CD4-positive, alpha-beta memory T cell (primary cell): ENCODE results near the gene DCX. TPM values are rescaled to one million over a fixed set of nuclear protein-coding genes. Genes with fewer than 3 reads are reported as not detected.

Source experiments
- CTCF ChIA-PET: fragments of 350-600 bp; sonication (Branson Sonifier 250); formaldehyde crosslinking; loops from one replicate; lab custom pipeline; 2021; ENCODE audit warnings: inconsistent platforms; ENCODE audit not compliant: partially characterized antibody; lab: Charles Lee
- POLR2A ChIA-PET: fragments of 350-600 bp; sonication (Branson Sonifier 250); formaldehyde crosslinking; loops from one replicate; lab custom pipeline; 2021; ENCODE audit not compliant: partially characterized antibody; lab: Charles Lee
- DNase-seq, 5 donors: peaks; one replicate each; pipeline versions ENCODE4 v3.0.0 to v3.0.0-alpha.2; 2020 to 2022; ENCODE audit warnings: mixed read lengths in 1 of 5
- H3K27ac ChIP-seq: one replicate; pipeline ENCODE4 v1.7.0; 2013; ENCODE audit warnings: low read depth, low read length
- H3K27me3 ChIP-seq: 2 replicates; pipeline ENCODE4 v1.7.0; 2013; ENCODE audit warnings: mild to moderate bottlenecking, low read length, moderate library complexity; ENCODE audit not compliant: insufficient read depth
- H3K36me3 ChIP-seq: 2 replicates; pipeline ENCODE4 v1.7.0; 2013; ENCODE audit warnings: mild to moderate bottlenecking, low read length, moderate library complexity; ENCODE audit not compliant: insufficient read depth
- H3K4me1 ChIP-seq: 2 replicates; pipeline ENCODE4 v1.7.0; 2013; ENCODE audit warnings: mild to moderate bottlenecking, low read length, moderate library complexity; ENCODE audit not compliant: insufficient read depth
- H3K4me3 ChIP-seq, 2 donors: one replicate each; pipeline ENCODE4 v1.7.0; 2013; ENCODE audit warnings: low read length in 2 of 2, mild to moderate bottlenecking in 1 of 2
- H3K9me3 ChIP-seq, 2 donors: one replicate each; pipeline ENCODE4 v1.7.0; 2013; ENCODE audit warnings: low read length in 2 of 2, control low read depth in 1 of 2; ENCODE audit not compliant: control insufficient read depth in 1 of 2
- H3K27ac Mint-ChIP-seq, 7 donors: one replicate each; pipeline ENCODE4 v1.8.0; 2020 to 2021; ENCODE audit warnings: mixed read lengths in 7 of 7, mild to moderate bottlenecking in 6 of 7, inconsistent platforms in 3 of 7, moderate library complexity in 3 of 7
- H3K27me3 Mint-ChIP-seq, 2 donors: one replicate each; pipeline ENCODE4 v1.8.0; 2020 to 2021; ENCODE audit warnings: mixed read lengths in 2 of 2
- H3K36me3 Mint-ChIP-seq, 2 donors: one replicate each; pipeline ENCODE4 v1.8.0; 2020 to 2021; ENCODE audit warnings: mixed read lengths in 2 of 2, inconsistent platforms in 1 of 2, mild to moderate bottlenecking in 1 of 2
- H3K4me1 Mint-ChIP-seq, 4 donors: one replicate each; pipeline ENCODE4 v1.8.0; 2020 to 2021; ENCODE audit warnings: mixed read lengths in 4 of 4, mild to moderate bottlenecking in 1 of 4
- H3K4me3 Mint-ChIP-seq, 8 donors: one replicate each; pipeline ENCODE4 v1.8.0; 2020 to 2021; ENCODE audit warnings: mixed read lengths in 8 of 8, mild to moderate bottlenecking in 7 of 8, moderate library complexity in 6 of 8, inconsistent platforms in 3 of 8
- H3K9me3 Mint-ChIP-seq, 8 donors: one replicate each; pipeline ENCODE4 v1.8.0; 2020 to 2021; ENCODE audit warnings: mixed read lengths in 8 of 8, mild to moderate bottlenecking in 5 of 8, inconsistent platforms in 3 of 8, moderate library complexity in 1 of 8
- intact Hi-C: fragments of 100-400 bp; cut with micrococcal nuclease; formaldehyde crosslinking; loops from one replicate; pipeline ENCODE4 v1.15.1; 2023
- polyA plus RNA-seq, 2 donors: library from polyadenylated mRNA; unstranded; fragments of 300-500 nt; fragmentation: Illumina TruSeq; gene quantifications; one replicate each; pipeline ENCODE4 v1.2.3, GENCODE V29; 2021
- total RNA-seq, 2 experiments: library from RNA; stranded (reverse); gene quantifications; one replicate each; pipeline ENCODE4 v1.2.3, GENCODE V29; 2021

DCX gene
- total and polyA plus RNA-seq, 4 experiments from 2014 or later: not detected

GRCh38 chrX:111435469-111435868, 23.5 kb upstream of the DCX start:
- Histone ChIP-seq H3K27ac (no peak overlapping the region), H3K9me3 (no peaks in the 10 kb centered on the region), H3K4me3 (no peak overlapping the region), H3K27me3 (no peaks in the 10 kb centered on the region), H3K4me1 (no peaks in the 10 kb centered on the region), H3K36me3 (no peaks in the 10 kb centered on the region)
- Mint-ChIP-seq H3K27ac (no peak overlapping the region), H3K4me3 (no peak overlapping the region), H3K9me3 (peaks cover 0 to 1% (median 0%) of the 10 kb centered on the region in 8 donors), H3K27me3 (peaks cover 0 to 3% of the 10 kb centered on the region in 2 donors), H3K4me1 (no peaks in the 10 kb centered on the region), H3K36me3 (no peaks in the 10 kb centered on the region)
- DNase-seq: no peak
- POLR2A ChIA-PET: no interaction called here
- intact Hi-C loops: no loop called here
- CTCF ChIA-PET: no interaction called here

DNA sequence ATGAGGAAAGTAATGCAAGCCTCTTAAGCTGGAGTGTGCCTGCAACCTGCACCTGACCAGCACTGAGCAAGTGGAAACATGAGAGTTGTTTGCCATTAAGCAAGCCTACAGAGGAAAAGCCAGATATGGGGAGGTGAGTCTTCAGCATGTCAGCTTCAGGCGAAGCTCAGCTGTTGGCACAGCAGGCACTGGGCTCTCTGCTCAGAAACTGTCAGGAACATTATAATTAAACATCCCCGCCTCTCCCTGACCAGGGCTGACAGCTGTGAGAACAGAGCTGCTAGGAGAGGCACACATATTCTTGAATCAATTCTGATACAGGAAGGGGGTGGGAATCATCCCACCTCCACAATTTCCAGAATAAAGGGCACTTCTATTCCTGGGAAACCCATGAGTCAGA, 19.0 kb upstream of the DCX start:
- Mint-ChIP-seq H3K4me1 (no peaks in the 10 kb centered on the region), H3K27me3 (peaks cover 0 to 4% of the 10 kb centered on the region in 2 donors), H3K4me3 (no peak overlapping the region), H3K36me3 (no peaks in the 10 kb centered on the region), H3K27ac (no peak overlapping the region), H3K9me3 (no peaks in the 10 kb centered on the region)
- no peak overlapping the region for H3K27ac ChIP-seq
- H3K27me3 ChIP-seq: no peaks in the 10 kb centered on the region
- H3K4me3 ChIP-seq: no peak overlapping the region
- no peaks in the 10 kb centered on the region for H3K9me3 ChIP-seq
- no peaks in the 10 kb centered on the region for H3K4me1 ChIP-seq
- ChIA-PET POLR2A (no interaction called here), CTCF (no interaction called here)
- H3K36me3 ChIP-seq: no peaks in the 10 kb centered on the region
- intact Hi-C loops: no loop called here
- no peak for DNase-seq

DNA sequence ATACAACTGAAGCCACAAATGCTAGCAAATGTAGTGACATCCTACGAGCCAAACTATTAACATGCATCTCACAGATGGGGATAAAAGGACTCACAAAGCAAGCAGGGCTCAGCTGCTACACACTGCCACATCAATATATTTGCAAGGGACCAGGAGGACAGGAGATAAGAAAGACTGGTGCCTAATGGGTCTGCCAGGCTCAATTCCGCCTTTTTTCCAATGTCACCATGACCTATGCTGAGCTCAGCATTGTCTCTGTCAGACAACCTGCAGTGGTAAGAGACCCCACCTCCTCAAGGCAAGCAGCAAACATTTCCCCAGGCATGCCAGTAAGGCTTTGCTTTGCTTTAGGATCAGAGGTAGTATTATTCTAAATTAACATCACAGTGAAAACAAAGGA, 435 bp downstream of the DCX start:
- no peaks in the 10 kb centered on the region for H3K9me3 ChIP-seq
- Mint-ChIP-seq H3K4me3 (no peak overlapping the region), H3K9me3 (no peaks in the 10 kb centered on the region), H3K27me3 (peaks cover 2 to 7% of the 10 kb centered on the region in 2 donors), H3K27ac (no peak overlapping the region), H3K4me1 (no peaks in the 10 kb centered on the region), H3K36me3 (no peaks in the 10 kb centered on the region)
- H3K27ac ChIP-seq: no peak overlapping the region
- CTCF ChIA-PET: no interaction called here
- DNase-seq: no peak
- H3K4me3 ChIP-seq: no peak overlapping the region
- intact Hi-C loops: no loop called here
- H3K36me3 ChIP-seq: no peaks in the 10 kb centered on the region
- H3K4me1 ChIP-seq: no peaks in the 10 kb centered on the region
- POLR2A ChIA-PET: no interaction called here
- H3K27me3 ChIP-seq: no peaks in the 10 kb centered on the region

GRCh38 chrX:111410590-111411078, 1.4 kb downstream of the DCX start:
- peaks cover 2 to 7% of the 10 kb centered on the region in 2 donors for H3K27me3 Mint-ChIP-seq
- Histone ChIP-seq H3K4me3 (no peak overlapping the region), H3K27me3 (no peaks in the 10 kb centered on the region), H3K4me1 (no peaks in the 10 kb centered on the region), H3K9me3 (no peaks in the 10 kb centered on the region), H3K27ac (no peak overlapping the region), H3K36me3 (no peaks in the 10 kb centered on the region)
- CTCF ChIA-PET: no interaction called here
- no peaks in the 10 kb centered on the region for H3K36me3 Mint-ChIP-seq
- POLR2A ChIA-PET: no interaction called here
- H3K4me3 Mint-ChIP-seq: no peak overlapping the region
- no peaks in the 10 kb centered on the region for H3K4me1 Mint-ChIP-seq
- no peak overlapping the region for H3K27ac Mint-ChIP-seq
- H3K9me3 Mint-ChIP-seq: no peaks in the 10 kb centered on the region
- no peak for DNase-seq
- intact Hi-C loops: no loop called here

- Histone ChIP-seq H3K27ac (no peak overlapping the region), H3K4me3 (no peak overlapping the region), H3K27me3 (no peaks in the 10 kb centered on the region), H3K9me3 (no peaks in the 10 kb centered on the region), H3K4me1 (no peaks in the 10 kb centered on the region), H3K36me3 (no peaks in the 10 kb centered on the region)
- intact Hi-C loops: no loop called here
- H3K9me3 Mint-ChIP-seq: no peaks in the 10 kb centered on the region
- H3K4me1 Mint-ChIP-seq: no peaks in the 10 kb centered on the region
- H3K4me3 Mint-ChIP-seq: no peak overlapping the region
- peaks cover 2 to 7% of the 10 kb centered on the region in 2 donors for H3K27me3 Mint-ChIP-seq
- DNase-seq: no peak
- no peak overlapping the region for H3K27ac Mint-ChIP-seq
- CTCF ChIA-PET: no interaction called here
- no peaks in the 10 kb centered on the region for H3K36me3 Mint-ChIP-seq
- POLR2A ChIA-PET: no interaction called here
These were observed 2.7 kb downstream of the DCX start for GRCh38 chrX:111409326-111409725.

GRCh38 chrX:111407948-111408347, 4.0 kb downstream of the DCX start:
- H3K27ac Mint-ChIP-seq: no peak overlapping the region

DNA sequence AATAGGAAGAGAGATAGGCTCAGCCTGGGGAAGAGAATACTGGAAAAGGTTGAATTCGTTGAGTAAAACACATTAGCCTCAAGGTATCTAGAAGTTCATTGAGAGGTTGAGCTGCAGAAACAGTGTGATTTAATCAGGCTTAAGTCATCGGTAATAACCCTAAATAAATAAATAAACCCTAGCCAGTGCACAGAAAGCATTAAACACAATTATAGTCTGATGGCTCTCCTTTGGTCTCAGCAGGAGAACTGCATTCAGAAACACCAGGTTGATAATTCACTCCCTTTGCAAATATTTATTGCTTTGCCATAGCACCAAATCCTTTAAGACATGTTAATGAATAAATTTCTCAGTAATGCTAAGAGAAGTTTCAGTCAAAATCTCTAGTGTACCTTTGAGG, 9.6 kb downstream of the DCX start:
- no peaks in the 10 kb centered on the region for H3K4me1 ChIP-seq
- intact Hi-C loops: no loop called here
- no peak overlapping the region for H3K27ac Mint-ChIP-seq
- no peaks in the 10 kb centered on the region for H3K36me3 ChIP-seq
- no peak for DNase-seq
- H3K9me3 Mint-ChIP-seq: no peaks in the 10 kb centered on the region
- POLR2A ChIA-PET: no interaction called here
- no peaks in the 10 kb centered on the region for H3K27me3 ChIP-seq
- no peaks in the 10 kb centered on the region for H3K36me3 Mint-ChIP-seq
- no peak overlapping the region for H3K27ac ChIP-seq
- no peak overlapping the region for H3K4me3 ChIP-seq
- H3K27me3 Mint-ChIP-seq: no peaks in the 10 kb centered on the region
- no peak overlapping the region for H3K4me3 Mint-ChIP-seq
- CTCF ChIA-PET: no interaction called here
- H3K4me1 Mint-ChIP-seq: no peaks in the 10 kb centered on the region
- H3K9me3 ChIP-seq: no peaks in the 10 kb centered on the region

More at GRCh38 chrX:111407948-111408347, 4.0 kb downstream of the DCX start:
- Histone ChIP-seq H3K4me1 (no peaks in the 10 kb centered on the region), H3K36me3 (no peaks in the 10 kb centered on the region), H3K27ac (no peak overlapping the region), H3K9me3 (no peaks in the 10 kb centered on the region), H3K4me3 (no peak overlapping the region), H3K27me3 (no peaks in the 10 kb centered on the region)
- no peak for DNase-seq
- POLR2A ChIA-PET: no interaction called here
- intact Hi-C loops: no loop called here
- Mint-ChIP-seq H3K4me3 (no peak overlapping the region), H3K4me1 (no peaks in the 10 kb centered on the region), H3K9me3 (no peaks in the 10 kb centered on the region), H3K27me3 (peaks cover 2 to 7% of the 10 kb centered on the region in 2 donors), H3K36me3 (no peaks in the 10 kb centered on the region)
- CTCF ChIA-PET: no interaction called here

DNA sequence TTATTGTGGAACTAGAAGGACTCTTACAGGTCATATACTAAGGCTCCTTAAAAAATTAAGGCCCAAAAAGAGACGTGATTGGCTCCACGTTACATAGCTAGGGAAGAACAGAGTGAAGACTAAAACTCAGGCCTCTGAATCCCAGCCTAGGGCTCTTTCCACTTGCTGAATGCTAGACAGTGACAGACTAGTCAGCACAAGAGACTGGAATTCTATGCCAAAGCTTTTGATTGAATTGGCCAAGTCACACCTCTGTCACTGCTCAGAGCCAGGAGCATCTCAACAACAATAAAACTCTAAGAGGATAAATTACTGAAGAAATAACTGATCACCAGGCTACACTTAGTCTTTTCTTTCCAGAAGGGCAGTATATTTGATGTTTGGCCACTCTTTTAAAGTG, 16.8 kb downstream of the DCX start:
- Mint-ChIP-seq H3K36me3 (no peaks in the 10 kb centered on the region), H3K27ac (no peak overlapping the region), H3K4me1 (no peaks in the 10 kb centered on the region), H3K27me3 (no peaks in the 10 kb centered on the region), H3K4me3 (no peak overlapping the region), H3K9me3 (no peaks in the 10 kb centered on the region)
- DNase-seq: no peak
- H3K9me3 ChIP-seq: no peaks in the 10 kb centered on the region
- no peaks in the 10 kb centered on the region for H3K4me1 ChIP-seq
- intact Hi-C loops: no loop called here
- POLR2A ChIA-PET: no interaction called here
- no peak overlapping the region for H3K4me3 ChIP-seq
- no peaks in the 10 kb centered on the region for H3K27me3 ChIP-seq
- CTCF ChIA-PET: no interaction called here
- H3K36me3 ChIP-seq: no peaks in the 10 kb centered on the region
- no peak overlapping the region for H3K27ac ChIP-seq
